GM12878 (cell line): ENCODE measurements around the gene GHRH. TPM values are rescaled to one million over a fixed set of nuclear protein-coding genes. Genes with fewer than 3 reads are reported as not detected.
A peak's percentile ranks its signal among the peaks of the same experiment; 100 is the strongest.

Experiments used
- ATAC-seq: fragments of 200-7000 bp; cut with Tn5 transposase; 3 replicates; pipeline ENCODE4 v1.9.1; 2020; ENCODE audit warnings: mild to moderate bottlenecking, moderate library complexity
- BruUV-seq: library from RNA; stranded (reverse); fragments of 400-500 nt; replicated peaks from 2 replicates; lab custom pipeline; 2021; lab: Mats Ljungman, UMichigan
- CTCF ChIA-PET: fragments of 300-600 bp; sonication (Branson Sonifier 250); formaldehyde crosslinking; extraction: SDS; loops from one replicate; lab custom pipeline; 2021; ENCODE audit warnings: inconsistent platforms; lab: Yijun Ruan, JAX
- POLR2A ChIA-PET: fragments of 350-600 bp; formaldehyde crosslinking; extraction: SDS; loops from one replicate; lab custom pipeline; 2021; ENCODE audit warnings: inconsistent platforms; lab: Charles Lee
- RAD21 ChIA-PET: fragments of 300-600 bp; sonication (Branson Sonifier 250); formaldehyde crosslinking; loops from one replicate; lab custom pipeline; 2023; ENCODE audit warnings: antibody characterized with exemption; ENCODE audit not compliant: unreplicated experiment; lab: Charles Lee
- SMC1A ChIA-PET: fragments of 300-600 bp; sonication (Branson Sonifier 250); formaldehyde crosslinking; loops from one replicate; lab custom pipeline; 2023; ENCODE audit not compliant: unreplicated experiment, uncharacterized antibody; lab: Charles Lee
- DNase-seq: peaks from one replicate; pipeline ENCODE4 v3.0.0-alpha.2; 2011; ENCODE audit warnings: low read depth, low spot score
- FAIRE-seq: peaks from 3 replicates; lab custom pipeline; 2011; peaks lifted over from hg19 to GRCh38; lab: Jason Lieb, UNC
- H2AFZ ChIP-seq: 2 replicates; pipeline ENCODE4 v1.6.0; 2011; ENCODE audit warnings: low read depth, low read length, control low read depth; ENCODE audit not compliant: control insufficient read depth
- H3K27ac ChIP-seq: 2 replicates; pipeline ENCODE4 v1.5.1; 2011; ENCODE audit warnings: control low read depth; ENCODE audit not compliant: control insufficient read depth, insufficient read depth
- H3K27me3 ChIP-seq, 2 experiments: replicated peaks in 1 of 2; 2 replicates each; pipeline versions ENCODE4 v1.6.0 to v1.6.1; 2011; ENCODE audit warnings: low read length in 1 of 2; ENCODE audit not compliant: control insufficient read depth in 2 of 2, insufficient read depth in 2 of 2
- H3K36me3 ChIP-seq, 2 experiments: 2 replicates each; pipeline ENCODE4 v1.5.1; 2011; ENCODE audit warnings: low read length in 1 of 2; ENCODE audit not compliant: control insufficient read depth in 2 of 2, insufficient read depth in 2 of 2
- H3K4me1 ChIP-seq: 2 replicates; pipeline ENCODE4 v1.6.1; 2011; ENCODE audit warnings: mild to moderate bottlenecking, low read length, moderate library complexity, mixed read lengths; ENCODE audit not compliant: control insufficient read depth, insufficient read depth
- H3K4me2 ChIP-seq: 2 replicates; pipeline ENCODE4 v1.6.0; 2011; ENCODE audit warnings: control low read depth; ENCODE audit not compliant: control insufficient read depth, insufficient read depth
- H3K4me3 ChIP-seq: fragments of 200-600 bp; sonication (generic); 2 replicates; pipeline ENCODE4 v1.5.1; 2016
- H3K79me2 ChIP-seq: 2 replicates; pipeline ENCODE4 v1.6.0; 2011; ENCODE audit warnings: low read length; ENCODE audit not compliant: control insufficient read depth, insufficient read depth
- H3K9ac ChIP-seq: 2 replicates; pipeline ENCODE4 v1.8.0; 2011; ENCODE audit warnings: low read length, control low read depth, mixed read lengths; ENCODE audit not compliant: control insufficient read depth, insufficient read depth
- H3K9me3 ChIP-seq: replicated peaks from 3 replicates; pipeline ENCODE4 v1.5.1; 2011; ENCODE audit warnings: mild to moderate bottlenecking, low read length; ENCODE audit not compliant: control insufficient read depth, insufficient read depth
- H4K20me1 ChIP-seq: 2 replicates; pipeline ENCODE4 v1.6.0; 2011; ENCODE audit not compliant: control insufficient read depth, insufficient read depth
- BRCA1 ChIP-seq: IDR thresholded peaks from 2 replicates; pipeline ENCODE4 v1.6.1; 2011; ENCODE audit warnings: low read depth, low read length, improper control_type of control experiment
- CHD2 ChIP-seq: IDR thresholded peaks from 2 replicates; pipeline ENCODE4 v1.6.1; 2011; ENCODE audit warnings: low read depth, low read length, improper control_type of control experiment, borderline replicate concordance
- CREM ChIP-seq: IDR thresholded peaks from 2 replicates; pipeline ENCODE4 v1.6.1; 2014; ENCODE audit warnings: antibody characterized with exemption, low read depth
- GATAD2B ChIP-seq: fragments of 450-650 bp; conservative IDR thresholded peaks from 2 replicates; pipeline ENCODE4 v1.6.1; 2017; ENCODE audit warnings: low read depth, mild to moderate bottlenecking, moderate library complexity
- KDM1A ChIP-seq: fragments of 200-600 bp; sonication (generic); IDR thresholded peaks from 2 replicates; pipeline ENCODE4 v1.6.1; 2016; ENCODE audit warnings: borderline replicate concordance
- NR2F1 ChIP-seq: fragments of 450-650 bp; conservative IDR thresholded peaks from 2 replicates; pipeline ENCODE4 v1.6.1; 2017; ENCODE audit warnings: mild to moderate bottlenecking
- SMARCA5 ChIP-seq: fragments of 450-650 bp; IDR thresholded peaks from 2 replicates; pipeline ENCODE4 v1.6.1; 2017; ENCODE audit warnings: mild to moderate bottlenecking
- SMC3 ChIP-seq: IDR thresholded peaks from 2 replicates; pipeline ENCODE4 v1.6.1; 2011; ENCODE audit warnings: low read length, improper control_type of control experiment, borderline replicate concordance
- STAT1 ChIP-seq: fragments of 450-650 bp; conservative IDR thresholded peaks from 2 replicates; pipeline ENCODE4 v1.6.1; 2014; ENCODE audit warnings: antibody characterized with exemption, mild to moderate bottlenecking
- SUPT20H ChIP-seq: IDR thresholded peaks from 2 replicates; pipeline ENCODE4 v1.6.1; 2011; ENCODE audit warnings: low read depth, mild to moderate bottlenecking, low read length, moderate library complexity, borderline replicate concordance; ENCODE audit not compliant: control insufficient read depth
- YY1 ChIP-seq: IDR thresholded peaks from 2 replicates; pipeline ENCODE4 v1.6.1; 2011; ENCODE audit warnings: low read depth, mild to moderate bottlenecking, low read length
- ZNF274 ChIP-seq: IDR thresholded peaks from one replicate; pipeline ENCODE4 v1.8.0; 2011; ENCODE audit not compliant: insufficient read length, insufficient read depth
- WGBS: methylation state at CpG from one replicate; pipeline ENCODE4 v1.1.6; 2016; ENCODE audit warnings: low lambda C conversion rate; ENCODE audit not compliant: insufficient replicate concordance, insufficient coverage; ENCODE audit errors: missing lambda C conversion rate; 5-methylcytosine and 5-hydroxymethylcytosine counted together
- in situ Hi-C: fragments of 300-500 bp; cut with MboI; formaldehyde crosslinking; loops from 9 replicates; pipeline ENCODE4 v1.14.3; 2018; ENCODE audit warnings: mixed read lengths
- intact Hi-C: fragments of 100-400 bp; cut with micrococcal nuclease; formaldehyde crosslinking; loops from one replicate; pipeline ENCODE4 v1.14.2; 2022; ENCODE audit not compliant: unreplicated experiment
- polyA plus RNA-seq, 11 experiments: library from polyadenylated mRNA; depleted of rRNA in 4 of 11; unstranded in 6 of 11; stranded (reverse) in 5 of 11; fragments of >200 nt; fragmentation: Nextera tagmentation in 4 of 11; fragmentation: Illumina TruSeq in 1 of 11; extraction: Ambion mirVana in 4 of 11; extraction: Trizol in 1 of 11; gene quantifications; 1 replicate in 1 of 11; 2 replicates in 10 of 11; pipeline versions ENCODE4 v1.2.1 to v1.2.3, GENCODE V29; 2011 to 2016; ENCODE audit warnings: inconsistent platforms in 2 of 11, missing spikeins in 2 of 11, low read depth in 1 of 11
- total RNA-seq, 4 experiments: library from RNA; depleted of rRNA in 3 of 4; stranded (reverse); fragments of >200 nt in 3 of 4; fragmentation: Illumina TruSeq in 1 of 4; extraction: Trizol in 1 of 4; gene quantifications; 2 replicates each; pipeline versions ENCODE4 v1.2.1 to v1.2.3, GENCODE V29; 2013 to 2021
- TF ChIP-seq, protein P1 (sequence below): fragments of 450-650 bp; formaldehyde crosslinking; IDR thresholded peaks from 2 replicates; pipeline ENCODE4 v1.4.0; 2020; ENCODE audit warnings: mild to moderate bottlenecking, moderate library complexity
- TF ChIP-seq, protein P2 (sequence below): fragments of 450-650 bp; IDR thresholded peaks from 2 replicates; pipeline ENCODE4 v1.6.1; 2017; ENCODE audit warnings: mild to moderate bottlenecking, low read depth, inconsistent platforms; ENCODE audit not compliant: poor library complexity, severe bottlenecking
- TF ChIP-seq, protein P3 (sequence below): IDR thresholded peaks from 2 replicates; pipeline ENCODE4 v1.6.1; 2011; ENCODE audit warnings: borderline replicate concordance, low read depth, mild to moderate bottlenecking, moderate library complexity, mixed read lengths, low read length; ENCODE audit not compliant: insufficient read depth; ENCODE audit errors: extremely low read length
- TF ChIP-seq, protein P4 (sequence below): IDR thresholded peaks from 2 replicates; pipeline ENCODE4 v1.6.1; 2012; ENCODE audit warnings: low read depth, low read length, improper control_type of control experiment

Gene GHRH
- total and polyA plus RNA-seq, 10 of the 15 experiments (the other 5 are each of a cell fraction or from before 2014, with no cell fraction given), result not detected

DNA sequence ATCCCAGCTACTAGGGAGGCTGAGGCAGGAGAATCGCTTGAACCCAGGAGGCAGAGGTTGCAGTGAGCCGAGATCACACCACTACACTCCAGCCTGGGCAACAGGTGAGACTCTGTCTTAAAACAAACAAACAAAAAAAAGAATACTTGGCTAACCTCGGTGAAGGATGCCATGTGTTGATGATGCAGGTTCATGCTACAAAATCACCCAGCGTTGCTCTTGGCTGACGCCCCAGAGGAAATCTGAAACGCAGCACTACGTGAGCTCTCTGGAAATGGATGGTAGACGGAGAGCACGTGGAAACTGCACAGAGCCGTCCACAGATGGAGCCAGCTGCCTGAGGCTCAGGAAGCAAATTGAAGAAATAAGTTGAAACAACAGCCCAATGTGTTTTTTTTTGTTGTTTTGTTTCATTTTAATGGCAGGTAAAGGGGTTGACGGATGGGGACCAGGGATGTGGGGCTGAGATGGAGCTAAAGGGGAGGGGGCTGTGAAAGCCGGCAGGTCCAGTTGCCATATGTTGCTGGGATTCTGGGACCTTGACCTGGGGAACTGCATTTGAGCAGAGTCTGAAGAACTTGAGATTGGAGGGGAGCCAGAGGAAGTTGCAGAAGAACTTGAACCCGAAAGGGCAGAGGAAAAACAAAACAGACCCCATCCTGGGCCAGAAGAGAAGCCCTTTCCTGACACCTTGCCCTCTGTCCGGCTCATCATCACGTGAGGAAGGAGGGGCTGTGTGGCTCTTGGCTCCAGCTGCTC lies 15.1 kb upstream of the GHRH start:
- H3K9ac ChIP-seq, result peak overlapping the region; percentile 32
- no TSS peak for BruUV-seq
- intact Hi-C loops, result loop anchor here (1.0 to 2.0 kb wide), 2 partner anchors 68 to 90 kb away; no protein-coding TSS in a partner anchor
- H3K9me3 ChIP-seq, result no peaks in the 10 kb centered on the region
- WGBS, result 21% methylated on average over 15 of the region's 15 CpGs
- ChIA-PET RAD21 (interaction anchor here (0.7 to 3.3 kb wide), 20 partner anchors 9 to 257 kb away, joined by 3 to 26 read pairs (median 4); partner anchors contain the start of genes BLCAP and MANBAL), POLR2A (interaction anchor here (1.1 to 2.0 kb wide), 6 partner anchors 9 to 258 kb away, joined by 3 to 9 read pairs (median 6); partner anchors contain the start of genes MANBAL and SRC), SMC1A (interaction anchor here (0.5 to 3.7 kb wide), 28 partner anchors 8 to 259 kb away, joined by 3 to 29 read pairs (median 4); partner anchors contain the start of gene MANBAL), CTCF (interaction anchor here (0.6 to 4.2 kb wide), 31 partner anchors 10 to 772 kb away, joined by 3 to 34 read pairs (median 4); partner anchors contain the start of gene MANBAL)
- H3K4me1 ChIP-seq, result peaks cover 42% of the 10 kb centered on the region
- H3K27me3 ChIP-seq, result no peaks in the 10 kb centered on the region
- H2AFZ ChIP-seq, result peak overlapping the region; percentile 61
- peak; percentile 93 for FAIRE-seq
- no peak for DNase-seq
- in situ Hi-C loops, result no loop called here
- H4K20me1 ChIP-seq, result no peaks in the 10 kb centered on the region
- H3K79me2 ChIP-seq, result no peaks in the 10 kb centered on the region
- peak overlapping the region; percentile 82 for H3K4me2 ChIP-seq
- H3K27ac ChIP-seq, result peak overlapping the region; percentile 78
- H3K36me3 ChIP-seq, result no peaks in the 10 kb centered on the region
- ATAC-seq, result peak; percentile 94
- no peak overlapping the region for H3K4me3 ChIP-seq
- TF ChIP-seq, protein P1, sequence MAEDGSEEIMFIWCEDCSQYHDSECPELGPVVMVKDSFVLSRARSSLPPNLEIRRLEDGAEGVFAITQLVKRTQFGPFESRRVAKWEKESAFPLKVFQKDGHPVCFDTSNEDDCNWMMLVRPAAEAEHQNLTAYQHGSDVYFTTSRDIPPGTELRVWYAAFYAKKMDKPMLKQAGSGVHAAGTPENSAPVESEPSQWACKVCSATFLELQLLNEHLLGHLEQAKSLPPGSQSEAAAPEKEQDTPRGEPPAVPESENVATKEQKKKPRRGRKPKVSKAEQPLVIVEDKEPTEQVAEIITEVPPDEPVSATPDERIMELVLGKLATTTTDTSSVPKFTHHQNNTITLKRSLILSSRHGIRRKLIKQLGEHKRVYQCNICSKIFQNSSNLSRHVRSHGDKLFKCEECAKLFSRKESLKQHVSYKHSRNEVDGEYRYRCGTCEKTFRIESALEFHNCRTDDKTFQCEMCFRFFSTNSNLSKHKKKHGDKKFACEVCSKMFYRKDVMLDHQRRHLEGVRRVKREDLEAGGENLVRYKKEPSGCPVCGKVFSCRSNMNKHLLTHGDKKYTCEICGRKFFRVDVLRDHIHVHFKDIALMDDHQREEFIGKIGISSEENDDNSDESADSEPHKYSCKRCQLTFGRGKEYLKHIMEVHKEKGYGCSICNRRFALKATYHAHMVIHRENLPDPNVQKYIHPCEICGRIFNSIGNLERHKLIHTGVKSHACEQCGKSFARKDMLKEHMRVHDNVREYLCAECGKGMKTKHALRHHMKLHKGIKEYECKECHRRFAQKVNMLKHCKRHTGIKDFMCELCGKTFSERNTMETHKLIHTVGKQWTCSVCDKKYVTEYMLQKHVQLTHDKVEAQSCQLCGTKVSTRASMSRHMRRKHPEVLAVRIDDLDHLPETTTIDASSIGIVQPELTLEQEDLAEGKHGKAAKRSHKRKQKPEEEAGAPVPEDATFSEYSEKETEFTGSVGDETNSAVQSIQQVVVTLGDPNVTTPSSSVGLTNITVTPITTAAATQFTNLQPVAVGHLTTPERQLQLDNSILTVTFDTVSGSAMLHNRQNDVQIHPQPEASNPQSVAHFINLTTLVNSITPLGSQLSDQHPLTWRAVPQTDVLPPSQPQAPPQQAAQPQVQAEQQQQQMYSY (CRISPR knock-in tag), result no peak
- TF ChIP-seq SUPT20H (no peak), NR2F1 (peak; percentile 79), SMARCA5 (0 out of 2 replicates have a peak, but pooled peaks have one; percentile 19), GATAD2B (no peak), STAT1 (no peak), YY1 (peak; percentile 42; the same call in 1 of the 2 replicates), CHD2 (no peak), KDM1A (no peak), SMC3 (peak; percentile 37; the same call in 1 of the 2 replicates), ZNF274 (no peak), CREM (peak; percentile 38; the same call in 1 of the 2 replicates), BRCA1 (no peak)
- TF ChIP-seq, protein P2, sequence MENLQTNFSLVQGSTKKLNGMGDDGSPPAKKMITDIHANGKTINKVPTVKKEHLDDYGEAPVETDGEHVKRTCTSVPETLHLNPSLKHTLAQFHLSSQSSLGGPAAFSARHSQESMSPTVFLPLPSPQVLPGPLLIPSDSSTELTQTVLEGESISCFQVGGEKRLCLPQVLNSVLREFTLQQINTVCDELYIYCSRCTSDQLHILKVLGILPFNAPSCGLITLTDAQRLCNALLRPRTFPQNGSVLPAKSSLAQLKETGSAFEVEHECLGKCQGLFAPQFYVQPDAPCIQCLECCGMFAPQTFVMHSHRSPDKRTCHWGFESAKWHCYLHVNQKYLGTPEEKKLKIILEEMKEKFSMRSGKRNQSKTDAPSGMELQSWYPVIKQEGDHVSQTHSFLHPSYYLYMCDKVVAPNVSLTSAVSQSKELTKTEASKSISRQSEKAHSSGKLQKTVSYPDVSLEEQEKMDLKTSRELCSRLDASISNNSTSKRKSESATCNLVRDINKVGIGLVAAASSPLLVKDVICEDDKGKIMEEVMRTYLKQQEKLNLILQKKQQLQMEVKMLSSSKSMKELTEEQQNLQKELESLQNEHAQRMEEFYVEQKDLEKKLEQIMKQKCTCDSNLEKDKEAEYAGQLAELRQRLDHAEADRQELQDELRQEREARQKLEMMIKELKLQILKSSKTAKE, result peak; percentile 55
- TF ChIP-seq, protein P3, sequence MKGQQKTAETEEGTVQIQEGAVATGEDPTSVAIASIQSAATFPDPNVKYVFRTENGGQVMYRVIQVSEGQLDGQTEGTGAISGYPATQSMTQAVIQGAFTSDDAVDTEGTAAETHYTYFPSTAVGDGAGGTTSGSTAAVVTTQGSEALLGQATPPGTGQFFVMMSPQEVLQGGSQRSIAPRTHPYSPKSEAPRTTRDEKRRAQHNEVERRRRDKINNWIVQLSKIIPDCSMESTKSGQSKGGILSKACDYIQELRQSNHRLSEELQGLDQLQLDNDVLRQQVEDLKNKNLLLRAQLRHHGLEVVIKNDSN, result peak; percentile 87
- TF ChIP-seq, protein P4, sequence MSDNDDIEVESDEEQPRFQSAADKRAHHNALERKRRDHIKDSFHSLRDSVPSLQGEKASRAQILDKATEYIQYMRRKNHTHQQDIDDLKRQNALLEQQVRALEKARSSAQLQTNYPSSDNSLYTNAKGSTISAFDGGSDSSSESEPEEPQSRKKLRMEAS, result peak; percentile 43; the same call in 1 of the 2 replicates
